ENCODE data around the gene KLHL36.
"Not testable (repeated sequence)": the region's sequence is repeated elsewhere in the genome, so short reads cannot be mapped to it uniquely, and the experiment has no call there.

Gene KLHL36

GRCh38 chr16:84672276-84673202 is 24.2 kb downstream of the KLHL36 start:
- peak; percentile 54 to 81 for DNase-seq (ENCODE audit: low read depth in 2 of 2)

DNA sequence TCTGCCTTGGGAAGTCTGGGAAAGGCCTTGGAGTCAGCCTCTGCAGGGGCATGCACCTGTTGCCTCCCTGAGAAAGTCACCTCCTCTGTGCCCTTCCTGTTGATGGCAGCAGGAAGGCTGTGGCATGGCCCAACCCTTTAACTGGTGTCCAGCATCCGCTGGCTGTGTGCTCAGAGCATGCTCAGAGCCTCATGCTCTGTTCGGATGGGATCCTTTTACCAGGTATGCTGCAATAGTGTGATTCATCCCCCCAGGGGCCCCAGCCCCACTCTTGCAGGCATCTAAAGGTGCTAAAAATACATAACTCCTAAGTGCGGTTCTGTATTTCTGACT is 24.9 kb downstream of the KLHL36 start:
- no peak for DNase-seq (ENCODE audit: low read depth in 2 of 2)

GRCh38 chr16:84673561-84673960 is 25.2 kb downstream of the KLHL36 start:
- DNase-seq (ENCODE audit: low read depth in 2 of 2): no peak

- no peak for DNase-seq (ENCODE audit: low read depth in 2 of 2)
Observed at GRCh38 chr16:84675423-84675822, 27.1 kb downstream of the KLHL36 start.

DNA sequence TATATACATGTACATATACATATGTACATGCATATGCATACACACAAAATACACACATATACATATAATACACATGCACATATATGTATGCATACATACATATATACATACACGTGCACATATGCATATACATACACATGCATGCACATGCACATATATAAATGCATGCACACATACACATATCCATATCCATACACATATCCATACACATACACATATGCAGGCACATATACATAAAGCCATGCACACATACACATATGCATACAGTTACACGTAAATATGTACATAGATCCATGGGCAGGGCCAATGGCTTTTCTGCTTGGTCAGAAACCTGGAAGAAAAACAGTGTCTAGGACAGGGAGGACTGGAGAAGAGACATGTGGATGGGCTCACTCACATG is 27.6 kb downstream of the KLHL36 start:
- DNase-seq (ENCODE audit: low read depth in 2 of 2): no peak

DNA sequence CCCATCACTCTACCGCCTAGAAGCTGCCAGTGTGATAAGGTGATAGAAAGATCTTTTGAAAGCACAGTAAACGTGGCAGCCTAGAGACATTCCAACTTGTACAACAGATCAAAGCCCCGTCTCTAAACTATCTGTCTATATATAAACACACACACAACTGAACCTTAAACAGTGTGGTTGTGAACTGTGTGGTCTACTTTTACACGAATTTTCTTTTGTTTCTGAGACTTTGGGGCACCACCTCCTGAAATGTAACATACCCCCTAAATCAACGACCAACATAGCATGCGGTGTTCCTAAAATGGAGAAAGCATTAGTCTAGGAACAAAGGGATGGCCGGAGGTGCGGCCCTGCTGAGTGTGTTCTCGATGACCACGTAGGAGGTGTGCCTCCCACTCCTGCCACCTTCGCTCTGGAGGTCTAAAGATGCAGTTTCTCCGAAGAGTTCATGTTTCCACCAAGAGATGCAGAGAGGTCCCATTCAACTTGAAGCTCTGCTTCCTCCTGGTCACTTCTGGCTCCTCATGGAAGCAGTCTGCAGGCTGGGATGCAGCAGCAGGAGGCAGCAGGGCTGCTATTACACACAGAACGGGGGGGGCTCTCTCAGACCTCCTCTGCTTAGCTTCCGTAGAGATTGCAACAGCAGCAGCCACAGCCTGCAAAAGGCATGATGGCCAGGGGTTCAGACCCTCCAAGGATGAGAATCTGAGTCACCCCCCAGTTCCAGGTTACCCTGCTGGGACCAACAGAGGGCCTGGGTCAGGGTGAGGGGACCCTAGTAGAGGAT is 28.9 kb downstream of the KLHL36 start:
- no peak for DNase-seq (ENCODE audit: low read depth in 2 of 2)

GRCh38 chr16:84677849-84678248 is 29.5 kb downstream of the KLHL36 start:
- no peak for DNase-seq (ENCODE audit: low read depth in 2 of 2)

GRCh38 chr16:84678541-84678940 is 30.2 kb downstream of the KLHL36 start:
- no peak for DNase-seq (ENCODE audit: low read depth in 2 of 2)

DNA sequence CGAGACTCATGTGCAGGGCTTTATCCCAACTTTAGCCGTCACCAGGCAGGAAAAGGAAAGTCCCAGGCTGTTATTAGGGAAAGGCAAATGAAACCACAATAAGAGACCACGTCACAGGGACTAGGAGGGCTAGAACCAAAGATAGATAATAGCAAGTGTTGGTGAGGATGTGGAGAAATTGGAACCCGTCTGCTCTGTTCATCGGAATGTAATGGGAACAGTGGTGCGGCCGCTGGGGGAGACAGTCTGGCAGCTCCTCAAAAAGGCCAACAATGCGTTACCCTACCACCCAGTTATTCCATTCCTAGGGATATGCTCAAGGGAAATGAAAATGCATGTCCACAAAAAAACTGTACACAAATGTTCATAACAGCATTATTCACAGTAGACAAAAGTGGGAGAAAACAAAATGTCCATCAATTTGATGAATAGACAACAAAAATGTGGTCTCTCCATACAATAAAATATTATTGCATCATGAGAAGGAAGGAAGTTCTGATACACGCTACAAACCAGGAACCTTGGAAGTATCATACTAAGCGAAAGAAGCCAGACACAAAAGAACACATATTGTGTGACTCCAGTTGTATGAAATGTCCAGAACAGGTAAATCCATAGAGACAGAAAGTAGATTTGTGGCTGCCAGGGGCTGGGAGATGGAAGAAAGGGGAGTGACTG is 32.0 kb downstream of the KLHL36 start:
- DNase-seq (ENCODE audit: low read depth in 2 of 2): no peak

DNA sequence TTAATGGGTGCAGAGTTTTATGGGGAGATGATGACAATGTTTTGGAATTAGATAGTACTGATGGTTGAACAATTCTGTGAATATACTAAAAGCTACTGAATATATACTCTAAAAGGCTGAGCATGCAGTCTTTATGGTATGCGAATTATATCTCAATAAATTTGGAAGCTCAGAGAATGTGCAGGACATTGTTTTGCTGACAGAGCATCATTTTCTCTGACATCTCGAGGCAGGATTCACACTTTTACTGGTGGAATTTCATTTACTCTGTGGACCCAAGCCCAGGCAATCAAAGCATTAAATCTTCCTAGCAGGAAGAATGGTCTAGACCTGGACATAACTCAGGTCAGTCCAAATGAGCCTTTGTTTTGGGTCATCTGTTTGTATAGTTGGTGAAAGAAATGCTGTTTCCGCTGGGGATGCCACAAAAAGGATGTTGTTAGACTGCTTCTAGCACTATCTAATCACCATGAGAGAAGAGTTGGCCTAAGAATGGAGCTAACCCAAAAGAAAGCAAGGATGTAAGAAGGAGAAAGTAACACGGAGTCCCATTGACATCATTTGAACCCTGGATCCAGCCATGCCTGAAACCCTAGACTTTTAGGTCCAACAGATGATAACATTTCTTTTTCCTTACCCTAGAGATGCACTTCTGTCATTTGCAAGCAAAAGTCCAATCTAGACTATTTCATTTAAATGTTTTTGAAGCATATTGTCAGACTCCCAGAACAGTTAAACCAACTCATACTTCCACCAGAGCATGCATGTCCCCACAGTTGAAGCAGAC is 32.7 kb downstream of the KLHL36 start:
- DNase-seq (ENCODE audit: low read depth in 2 of 2): no peak

- no peak for DNase-seq (ENCODE audit: low read depth in 2 of 2)
Observed at GRCh38 chr16:84683691-84684591, 35.6 kb downstream of the KLHL36 start.

GRCh38 chr16:84684592-84684965 is 36.3 kb downstream of the KLHL36 start:
- no peak for DNase-seq (ENCODE audit: low read depth in 2 of 2)

DNA sequence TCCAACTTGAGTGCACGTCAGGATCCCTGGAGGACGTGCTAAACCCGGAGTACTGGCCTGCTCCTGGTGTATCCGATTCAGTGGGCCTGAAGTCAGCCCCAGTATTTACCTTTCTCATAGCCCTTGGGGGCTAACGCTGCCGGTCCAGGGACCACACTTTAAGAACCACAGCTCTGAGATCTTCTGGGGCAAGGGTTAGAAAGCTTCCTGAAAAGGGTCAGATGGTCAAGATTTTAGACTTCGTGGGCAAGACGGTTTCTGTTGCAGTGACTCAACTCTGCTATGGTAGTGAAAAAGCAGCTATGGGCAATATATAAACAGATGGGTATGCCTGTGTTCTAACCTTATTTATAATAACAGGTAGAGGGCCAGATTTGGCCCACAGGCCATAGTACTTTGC is 36.9 kb downstream of the KLHL36 start:
- DNase-seq (ENCODE audit: low read depth in 2 of 2): no peak

GRCh38 chr16:84686707-84687298 is 38.5 kb downstream of the KLHL36 start:
- no peak for DNase-seq (ENCODE audit: low read depth in 2 of 2)

GRCh38 chr16:84687715-84688114 is 39.4 kb downstream of the KLHL36 start:
- DNase-seq (ENCODE audit: low read depth in 2 of 2): no peak

GRCh38 chr16:84688163-84688562 is 39.9 kb downstream of the KLHL36 start:
- DNase-seq (ENCODE audit: low read depth in 2 of 2): not testable (repeated sequence)

GRCh38 chr16:84689111-84689510 is 40.8 kb downstream of the KLHL36 start:
- no peak for DNase-seq (ENCODE audit: low read depth in 2 of 2)

- no peak for DNase-seq (ENCODE audit: low read depth in 2 of 2)
Observed at GRCh38 chr16:84690088-84690819, 41.9 kb downstream of the KLHL36 start.

DNA sequence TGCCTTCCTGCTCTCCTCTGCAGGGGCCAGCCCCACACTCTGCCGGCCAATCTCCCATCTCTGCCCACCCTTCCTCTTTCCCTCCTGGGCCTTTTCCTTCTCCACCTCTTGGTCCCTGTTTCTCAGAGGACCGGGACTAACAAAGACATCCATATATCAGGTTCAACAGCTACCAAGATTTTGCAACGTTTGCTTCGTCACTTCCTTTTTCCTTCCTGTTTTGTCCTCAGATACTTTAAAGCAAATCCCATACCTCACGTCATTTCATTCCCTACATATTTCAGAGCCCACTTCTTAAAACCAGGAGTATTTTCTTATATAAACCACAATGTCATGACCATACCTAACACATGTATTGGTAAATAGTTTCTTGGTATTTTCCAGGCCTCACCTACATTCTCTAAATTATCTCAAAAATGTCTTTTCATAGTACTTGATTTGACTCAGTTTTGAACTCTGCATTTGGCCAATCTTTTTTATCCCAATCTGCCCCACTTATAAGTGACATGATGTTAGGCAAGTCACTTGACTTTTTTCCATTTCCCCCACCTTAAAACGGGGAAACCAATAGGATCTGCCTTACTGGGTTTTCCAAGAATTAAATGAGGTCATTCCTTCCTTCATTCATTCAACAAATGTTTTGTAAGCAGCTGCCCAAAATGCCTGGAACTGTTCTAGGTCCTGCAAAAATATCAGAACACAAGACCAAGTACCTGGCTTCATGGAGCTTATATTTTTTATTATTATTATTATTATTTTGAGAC is 44.3 kb downstream of the KLHL36 start:
- DNase-seq (ENCODE audit: low read depth in 2 of 2): no peak
